GM21717 (cell line): ENCODE data around the gene CKAP2L.

Source experiments
- ATAC-seq: cut with Tn5 transposase; IDR thresholded peaks from one replicate; pipeline ENCODE4 v1.9.1; 2021; ENCODE audit warnings: mild to moderate bottlenecking, moderate library complexity; ENCODE audit not compliant: unreplicated experiment

CKAP2L gene

DNA sequence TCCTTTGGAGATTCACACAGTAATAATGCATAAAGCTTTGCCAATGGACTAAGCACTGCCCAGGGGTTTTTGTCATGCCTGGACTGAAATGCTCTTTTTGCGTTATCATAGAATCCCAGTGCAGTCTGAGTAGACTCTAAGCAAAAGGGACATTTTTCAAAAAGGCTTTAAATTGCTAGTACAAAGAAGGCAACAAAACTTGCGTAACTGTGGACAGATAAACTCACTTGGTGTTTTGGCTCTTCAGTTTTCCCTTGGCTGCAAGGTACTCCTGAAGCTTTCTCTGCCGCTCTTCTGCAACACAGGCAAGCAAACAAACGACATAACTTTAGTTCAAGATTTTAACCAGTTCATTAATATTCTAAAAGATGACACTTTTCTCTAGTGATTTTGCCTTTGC lies 2.1 kb downstream of the CKAP2L start:
- no peak for ATAC-seq

- no peak for ATAC-seq
Measured at GRCh38 chr2:112760149-112760548, 4.3 kb downstream of the CKAP2L start.

GRCh38 chr2:112758711-112759110 lies 5.7 kb downstream of the CKAP2L start:
- no peak for ATAC-seq

DNA sequence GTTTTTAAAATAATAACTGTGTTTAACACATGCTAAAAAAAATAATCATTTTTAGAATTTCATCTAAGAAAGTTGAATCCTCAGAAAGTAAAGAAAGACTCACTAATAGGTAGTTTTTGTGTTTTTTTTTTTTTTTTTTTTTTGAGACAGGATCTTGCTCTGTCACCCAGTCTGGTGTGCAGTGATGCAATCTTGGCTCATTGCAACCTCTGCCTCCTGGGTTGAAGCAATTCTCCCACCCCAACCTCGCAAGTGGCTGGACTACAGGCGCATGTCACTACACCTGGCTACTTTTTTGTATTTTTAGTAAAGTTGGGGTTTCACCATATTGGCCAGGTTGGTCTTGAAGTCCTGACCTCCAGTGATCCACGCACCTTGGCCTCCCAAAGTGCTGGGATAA lies 7.1 kb downstream of the CKAP2L start:
- no peak for ATAC-seq

DNA sequence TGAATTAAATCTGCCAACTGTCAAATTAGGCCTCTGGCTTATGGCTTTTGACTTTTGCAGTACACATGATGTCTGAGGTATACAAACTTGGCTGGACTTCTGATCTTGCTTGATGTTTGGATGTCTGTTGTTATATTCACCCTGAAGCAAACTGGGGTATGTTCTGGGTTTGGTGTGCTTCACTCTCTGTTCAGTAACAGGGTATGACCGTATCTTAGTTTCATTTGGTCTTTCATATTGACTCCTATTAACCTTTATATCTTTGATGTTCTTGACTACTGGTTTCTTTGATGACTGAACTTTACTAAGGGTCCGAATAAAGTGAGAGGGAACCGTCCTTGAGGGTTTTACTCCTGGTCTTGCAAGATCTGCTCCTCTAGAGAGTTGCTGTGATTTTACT lies 8.2 kb downstream of the CKAP2L start:
- ATAC-seq = no peak

- ATAC-seq = no peak
Measured at GRCh38 chr2:112755444-112755843, 9.0 kb downstream of the CKAP2L start.

GRCh38 chr2:112754564-112754963 lies 9.8 kb downstream of the CKAP2L start:
- ATAC-seq = no peak

GRCh38 chr2:112752667-112753066 lies 11.7 kb downstream of the CKAP2L start:
- no peak for ATAC-seq

GRCh38 chr2:112751451-112752197 lies 12.8 kb downstream of the CKAP2L start:
- no peak for ATAC-seq

GRCh38 chr2:112750560-112750843 lies 13.9 kb downstream of the CKAP2L start:
- no peak for ATAC-seq

DNA sequence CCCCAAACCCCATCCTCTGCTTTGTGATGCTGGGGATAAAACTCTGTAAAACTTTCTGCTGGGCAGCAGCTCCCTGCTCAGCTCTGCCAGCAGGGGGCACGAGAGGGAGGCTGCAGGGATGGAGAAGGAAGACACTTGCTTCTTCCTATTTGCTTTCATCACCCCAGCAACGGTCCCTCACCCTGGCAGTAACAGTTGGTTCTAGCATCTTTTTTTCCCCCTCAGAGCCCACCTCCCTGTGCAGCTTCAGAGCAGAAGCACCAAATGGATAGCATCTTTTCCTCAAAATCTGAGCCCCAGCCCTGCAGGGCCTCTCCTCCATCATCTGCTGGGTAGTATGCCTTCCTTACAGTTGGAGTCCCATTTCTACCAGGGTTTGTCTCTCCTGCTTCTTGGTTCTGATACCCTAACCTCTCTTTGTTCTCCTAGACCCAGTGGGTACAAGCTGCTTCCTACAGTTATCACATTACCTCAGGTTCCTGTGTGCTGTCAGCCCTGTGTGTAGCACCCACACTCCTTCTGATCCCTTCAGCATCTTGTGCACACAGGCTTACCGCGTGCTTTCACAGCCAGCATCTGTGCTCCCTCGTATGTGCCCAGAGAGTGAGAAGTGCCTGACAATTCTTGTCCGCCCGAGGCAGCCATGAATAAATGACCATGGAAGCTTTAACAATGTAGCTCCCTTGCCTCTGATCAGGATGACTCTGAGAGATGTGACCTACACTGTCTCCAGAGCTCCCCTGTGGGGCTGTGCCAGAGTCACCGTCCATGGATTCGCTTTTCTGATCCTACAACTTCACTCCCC lies 14.5 kb downstream of the CKAP2L start:
- no peak for ATAC-seq

GRCh38 chr2:112740527-112740926 lies 23.9 kb downstream of the CKAP2L start:
- no peak for ATAC-seq

DNA sequence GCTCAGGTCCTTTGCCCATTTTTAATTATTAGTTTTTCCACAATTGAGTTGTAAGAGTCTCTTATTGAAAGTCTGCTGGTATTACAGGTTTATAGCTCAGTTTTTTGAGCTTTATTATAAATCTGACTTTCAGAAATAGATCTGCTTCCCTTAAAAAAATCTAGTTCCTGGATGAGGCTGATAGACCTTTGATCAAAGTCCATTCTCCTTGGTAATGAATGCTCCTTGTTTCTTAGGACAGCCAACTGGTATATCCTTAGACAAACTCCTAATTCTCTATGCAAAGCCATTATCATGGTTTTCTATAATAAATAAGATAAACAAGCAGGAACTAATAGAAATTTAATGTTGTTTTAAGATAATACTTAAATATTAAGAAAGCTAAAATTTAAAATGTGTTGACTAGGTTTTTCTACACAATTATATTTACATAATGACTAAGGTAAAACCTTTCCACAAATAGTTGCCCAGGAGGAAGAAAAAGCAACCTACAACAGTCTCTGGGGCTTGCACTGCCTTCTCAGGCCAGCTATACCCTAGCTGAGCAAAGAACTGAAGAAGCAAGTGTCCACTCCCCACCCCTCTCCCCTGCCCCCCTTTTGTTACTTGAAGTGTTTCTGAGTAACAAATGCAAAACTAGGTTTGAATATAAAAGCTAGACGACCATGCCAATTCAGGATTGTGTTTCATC lies 26.7 kb downstream of the CKAP2L start:
- no peak for ATAC-seq

DNA sequence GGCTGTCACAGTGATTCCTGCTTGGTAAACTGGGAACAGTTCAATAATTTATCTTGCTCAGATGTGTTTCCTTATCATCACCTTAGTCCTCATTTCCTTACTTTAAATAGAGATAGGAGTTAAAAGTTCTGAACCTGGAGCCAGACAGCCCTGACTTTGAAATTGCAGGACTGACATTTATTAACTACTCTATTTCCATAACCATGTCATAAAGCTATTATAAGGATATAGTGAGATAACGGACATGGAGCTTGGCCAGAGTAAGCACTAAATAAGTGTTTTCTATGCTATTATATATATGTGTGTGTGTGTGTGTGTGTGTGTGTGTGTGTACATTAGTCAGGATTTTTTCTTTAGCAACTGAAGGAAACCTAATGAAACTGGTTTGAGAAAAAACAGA lies 30.5 kb downstream of the CKAP2L start:
- ATAC-seq = no peak

- ATAC-seq = no peak
Measured at GRCh38 chr2:112733456-112733855, 31.0 kb downstream of the CKAP2L start.

DNA sequence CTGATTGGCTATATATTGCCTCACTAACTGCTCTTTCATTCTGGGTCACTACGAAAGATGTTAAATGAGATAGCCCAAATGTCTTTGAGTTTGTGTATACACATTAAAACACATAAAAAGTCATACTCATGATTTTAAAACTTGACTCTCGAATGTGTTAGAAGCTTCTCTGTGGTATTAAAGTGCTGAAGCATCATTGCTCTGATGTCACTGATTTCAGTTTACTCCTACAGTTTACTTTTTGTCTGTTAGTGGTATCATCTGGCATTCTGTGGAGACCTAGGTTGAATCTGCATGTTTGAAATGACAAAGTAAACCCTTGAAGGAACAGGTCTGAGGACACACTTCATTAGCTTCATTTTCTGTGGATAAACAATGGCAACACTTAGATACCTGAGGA lies 32.9 kb downstream of the CKAP2L start:
- no peak for ATAC-seq

DNA sequence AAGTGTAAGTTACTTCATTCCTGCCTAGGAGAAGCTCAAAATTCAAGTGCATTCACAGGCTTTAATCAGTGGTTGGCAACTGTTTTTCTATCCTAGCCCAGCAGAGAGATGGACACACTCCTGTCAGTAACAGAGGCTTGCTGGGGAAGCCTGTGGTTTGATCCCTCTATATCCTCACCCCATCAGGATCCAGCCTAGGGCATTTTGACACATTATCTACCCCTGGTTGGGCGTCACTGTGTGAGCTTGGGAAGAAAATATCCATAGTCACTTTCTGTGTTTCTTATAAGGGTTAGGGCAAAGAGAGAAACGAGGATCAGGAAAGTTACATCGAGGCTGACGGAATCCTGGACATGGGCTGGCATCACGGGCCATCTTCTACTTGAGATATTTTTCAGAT lies 33.6 kb downstream of the CKAP2L start:
- ATAC-seq = no peak

GRCh38 chr2:112730216-112730615 lies 34.2 kb downstream of the CKAP2L start:
- ATAC-seq = no peak

- no peak for ATAC-seq
Measured at GRCh38 chr2:112728378-112729175, 35.8 kb downstream of the CKAP2L start.

DNA sequence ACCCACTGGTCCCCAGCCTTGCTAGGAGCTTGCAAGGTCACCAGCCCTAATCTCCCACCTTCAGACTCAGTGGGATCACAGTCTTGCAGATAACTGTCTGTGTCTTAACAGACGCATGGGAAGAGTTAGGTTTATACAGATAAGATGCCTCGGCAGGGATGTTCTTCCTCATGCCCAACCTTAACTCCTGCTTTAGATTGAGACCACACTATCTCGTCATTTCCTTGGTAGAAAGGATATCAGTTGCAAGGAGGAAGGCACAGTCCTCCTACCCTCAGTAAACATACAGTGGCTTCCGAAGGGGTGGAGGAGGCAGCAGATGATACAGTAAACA lies 36.4 kb downstream of the CKAP2L start:
- no peak for ATAC-seq

GRCh38 chr2:112727276-112728028 lies 37.0 kb downstream of the CKAP2L start:
- no peak for ATAC-seq
